ENCODE data around the gene CXCL12. TPM values are rescaled to one million over a fixed set of nuclear protein-coding genes. Genes with fewer than 3 reads are reported as not detected.

The CXCL12 gene
- total RNA-seq, 1 donor from 2014 or later = not detected

- Mint-ChIP-seq H3K4me1 (no peaks in the 10 kb centered on the region), H3K4me3 (no peak overlapping the region), H3K36me3 (ENCODE audit: low read depth) (no peaks in the 10 kb centered on the region), H3K27ac (no peak overlapping the region), H3K27me3 (peaks cover 9% of the 10 kb centered on the region), H3K9me3 (no peaks in the 10 kb centered on the region)
- ChIA-PET POLR2A (no interaction called here), CTCF (no interaction called here)
- no peak for TF ChIP-seq CTCF (IDR thresholded peaks at IDR 0.05)
- ATAC-seq (ENCODE audit: low read depth) = no peak
- no peak for DNase-seq
- intact Hi-C loops (cut with micrococcal nuclease) = no loop called here
Measured at GRCh38 chr10:44396671-44397191, 11.8 kb upstream of the CXCL12 start.

- no peaks in the 10 kb centered on the region for H3K36me3 Mint-ChIP-seq (ENCODE audit: low read depth)
- CTCF ChIA-PET = no interaction called here
- no peak for TF ChIP-seq CTCF (IDR thresholded peaks at IDR 0.05)
- POLR2A ChIA-PET = no interaction called here
- H3K4me1 Mint-ChIP-seq = no peaks in the 10 kb centered on the region
- DNase-seq = no peak
- peaks cover 9% of the 10 kb centered on the region for H3K27me3 Mint-ChIP-seq
- intact Hi-C loops (cut with micrococcal nuclease) = no loop called here
- H3K9me3 Mint-ChIP-seq = no peaks in the 10 kb centered on the region
- no peak for ATAC-seq (ENCODE audit: low read depth)
- H3K27ac Mint-ChIP-seq = no peak overlapping the region
- H3K4me3 Mint-ChIP-seq = no peak overlapping the region
Measured at GRCh38 chr10:44395902-44396670, 11.2 kb upstream of the CXCL12 start.

GRCh38 chr10:44395396-44395795, 10.5 kb upstream of the CXCL12 start:
- ChIA-PET POLR2A (no interaction called here), CTCF (no interaction called here)
- H3K9me3 Mint-ChIP-seq = no peaks in the 10 kb centered on the region
- no peak overlapping the region for H3K4me3 Mint-ChIP-seq
- H3K36me3 Mint-ChIP-seq (ENCODE audit: low read depth) = no peaks in the 10 kb centered on the region
- H3K27me3 Mint-ChIP-seq = peaks cover 9% of the 10 kb centered on the region
- no peak for ATAC-seq (ENCODE audit: low read depth)
- DNase-seq = no peak
- no peaks in the 10 kb centered on the region for H3K4me1 Mint-ChIP-seq
- TF ChIP-seq CTCF (IDR thresholded peaks at IDR 0.05) = no peak
- intact Hi-C loops (cut with micrococcal nuclease) = no loop called here
- H3K27ac Mint-ChIP-seq = no peak overlapping the region

- Mint-ChIP-seq H3K27me3 (peaks cover 9% of the 10 kb centered on the region), H3K9me3 (no peaks in the 10 kb centered on the region), H3K36me3 (ENCODE audit: low read depth) (no peaks in the 10 kb centered on the region), H3K4me1 (no peaks in the 10 kb centered on the region), H3K27ac (no peak overlapping the region), H3K4me3 (no peak overlapping the region)
- DNase-seq (no peak), ATAC-seq (ENCODE audit: low read depth) (no peak)
- no peak for TF ChIP-seq CTCF (IDR thresholded peaks at IDR 0.05)
- POLR2A ChIA-PET = no interaction called here
- CTCF ChIA-PET = no interaction called here
- intact Hi-C loops (cut with micrococcal nuclease) = no loop called here
Measured at GRCh38 chr10:44394696-44395381, 9.9 kb upstream of the CXCL12 start.

GRCh38 chr10:44393834-44394547, 9.1 kb upstream of the CXCL12 start:
- no peak for TF ChIP-seq CTCF (IDR thresholded peaks at IDR 0.05)
- Mint-ChIP-seq H3K27ac (no peak overlapping the region), H3K9me3 (no peaks in the 10 kb centered on the region), H3K4me1 (no peaks in the 10 kb centered on the region), H3K4me3 (no peak overlapping the region), H3K36me3 (ENCODE audit: low read depth) (no peaks in the 10 kb centered on the region), H3K27me3 (peaks cover 9% of the 10 kb centered on the region)
- ChIA-PET CTCF (no interaction called here), POLR2A (no interaction called here)
- intact Hi-C loops (cut with micrococcal nuclease) = no loop called here
- no peak for DNase-seq
- ATAC-seq (ENCODE audit: low read depth) = no peak
